Colonic mucosa (tissue), 4 donors: Measurements from ENCODE around the gene GLI1. TPM values are rescaled to one million over a fixed set of nuclear protein-coding genes. Genes with fewer than 3 reads are reported as not detected.
A peak's percentile ranks its signal among the peaks of the same experiment; 100 is the strongest.

Experiments
- DNase-seq: peaks from one replicate; pipeline ENCODE4 v3.0.0-alpha.2; 2020
- H3K27ac ChIP-seq: fragments of 200-600 bp; one replicate; pipeline ENCODE4 v1.8.0; 2021
- H3K27me3 ChIP-seq: fragments of 200-600 bp; one replicate; pipeline ENCODE4 v1.8.0; 2021
- H3K36me3 ChIP-seq: fragments of 200-600 bp; one replicate; pipeline ENCODE4 v1.8.0; 2021
- H3K4me1 ChIP-seq: fragments of 200-600 bp; one replicate; pipeline ENCODE4 v1.8.0; 2021; ENCODE audit warnings: mild to moderate bottlenecking
- H3K4me3 ChIP-seq: fragments of 200-600 bp; one replicate; pipeline ENCODE4 v1.8.0; 2021
- H3K9ac ChIP-seq, 2 donors: one replicate each; pipeline ENCODE4 v1.7.0; 2013; ENCODE audit warnings: control low read depth in 2 of 2, low read depth in 2 of 2, low read length in 2 of 2
- H3K9me3 ChIP-seq: fragments of 200-600 bp; one replicate; pipeline ENCODE4 v1.8.0; 2021
- CTCF ChIP-seq: fragments of 200-600 bp; IDR thresholded peaks from one replicate; pipeline ENCODE4 v1.8.0; 2022; ENCODE audit warnings: antibody characterized with exemption, mild to moderate bottlenecking
- intact Hi-C: fragments of 100-400 bp; cut with DNase I; formaldehyde crosslinking; loops from one replicate; pipeline ENCODE4 v1.14.1; 2022
- total RNA-seq, 2 donors: library from RNA; stranded (reverse); fragmentation: NEBNext Ultra II Directional in 1 of 2; extraction: Animal tissue kit (Norgen Biotek cat#: 25700) in 1 of 2; gene quantifications; one replicate each; pipeline ENCODE4 v1.2.1, GENCODE V29; 2021
- donor health status: healthy.
- donor health status: DM: no; HTN: no; CAD: no.
- donor health status: DM: no; HTN: no; CAD: no.

GLI1 gene
- total RNA-seq, 2 donors from 2014 or later = 1.4 to 2.0 TPM

- peak overlapping the region; percentile 71 to 81 for H3K9ac ChIP-seq
- no peaks in the 10 kb centered on the region for H3K4me1 ChIP-seq
- no peaks in the 10 kb centered on the region for H3K9me3 ChIP-seq
- no peaks in the 10 kb centered on the region for H3K27me3 ChIP-seq
- TF ChIP-seq CTCF = no peak
- intact Hi-C loops = no loop called here
- H3K36me3 ChIP-seq = no peaks in the 10 kb centered on the region
- peak overlapping the region; percentile 61 for H3K4me3 ChIP-seq
- H3K27ac ChIP-seq = peak overlapping the region; percentile 89
- peak; percentile 47 for DNase-seq
Measured at GRCh38 chr12:57430112-57430930, 29.3 kb upstream of the GLI1 start.

- Histone ChIP-seq H3K27me3 (no peaks in the 10 kb centered on the region), H3K4me1 (no peaks in the 10 kb centered on the region)
- intact Hi-C loops = no loop called here
Measured at GRCh38 chr12:57430931-57431566, 28.5 kb upstream of the GLI1 start, which contains the start of gene R3HDM2. TSS of gene R3HDM2 (minus strand) at chr12:57431043. CDS start at chr12:57310428, 120,615 bp downstream.

GRCh38 chr12:57431654-57432188 lies 27.9 kb upstream of the GLI1 start:
- Histone ChIP-seq H3K36me3 (no peaks in the 10 kb centered on the region), H3K27me3 (no peaks in the 10 kb centered on the region), H3K9me3 (no peaks in the 10 kb centered on the region), H3K9ac (peak overlapping the region in 1 of 2 donors; percentile 61), H3K4me1 (no peaks in the 10 kb centered on the region), H3K4me3 (peak overlapping the region; percentile 61), H3K27ac (peak overlapping the region; percentile 89)
- intact Hi-C loops = no loop called here
- no peak for DNase-seq
- TF ChIP-seq CTCF = no peak

More at GRCh38 chr12:57430931-57431566, 28.5 kb upstream of the GLI1 start, which contains the start of gene R3HDM2:
- H3K4me3 ChIP-seq = peak within 1 kb of the TSS; percentile 61
- no peaks in the 10 kb centered on the region for H3K9me3 ChIP-seq
- no peaks in the 10 kb centered on the region for H3K36me3 ChIP-seq
- DNase-seq = peak; percentile 96
- no peak for TF ChIP-seq CTCF
- H3K27ac ChIP-seq = peak within 1 kb of the TSS; percentile 89
- H3K9ac ChIP-seq = peak within 1 kb of the TSS; percentile 71 to 81

- Histone ChIP-seq H3K9me3 (no peaks in the 10 kb centered on the region), H3K9ac (no peak overlapping the region), H3K4me1 (no peaks in the 10 kb centered on the region), H3K36me3 (no peaks in the 10 kb centered on the region), H3K4me3 (no peak overlapping the region), H3K27me3 (no peaks in the 10 kb centered on the region), H3K27ac (no peak overlapping the region)
- DNase-seq = no peak
- TF ChIP-seq CTCF = no peak
- intact Hi-C loops = no loop called here
Measured at GRCh38 chr12:57433370-57433769, 26.2 kb upstream of the GLI1 start.

GRCh38 chr12:57434517-57435223 lies 24.9 kb upstream of the GLI1 start, which contains the start of gene INHBC:
TSS of gene INHBC (plus strand) at chr12:57434784. CDS start at chr12:57434887, 103 bp downstream.
- H3K4me1 ChIP-seq = no peaks in the 10 kb centered on the region
- intact Hi-C loops = no loop called here
- no peak for DNase-seq
- H3K9ac ChIP-seq = no peak within 1 kb of the TSS
- no peaks in the 10 kb centered on the region for H3K36me3 ChIP-seq
- no peaks in the 10 kb centered on the region for H3K27me3 ChIP-seq
- TF ChIP-seq CTCF = no peak
- H3K9me3 ChIP-seq = no peaks in the 10 kb centered on the region
- H3K27ac ChIP-seq = no peak within 1 kb of the TSS
- H3K4me3 ChIP-seq = no peak within 1 kb of the TSS
